ENCODE data around the gene MYO1C. TPM values are rescaled to one million over a fixed set of nuclear protein-coding genes. Genes with fewer than 3 reads are reported as not detected.
"Not testable (repeated sequence)": the region's sequence is repeated elsewhere in the genome, so short reads cannot be mapped to it uniquely, and the experiment has no call there.

Gene MYO1C
- total and polyA plus RNA-seq, 9 of the 15 experiments (the other 6 are each of a cell fraction or from before 2014, with no cell fraction given), result 0.46 to 32.5 (median 11.6) TPM

GRCh38 chr17:1526876-1527275 lies 34.4 kb upstream of the MYO1C start:
- DNase-seq (ENCODE audit: extremely low read depth in 1 of 4, low spot score in 3 of 4); CTCF ChIA-PET (ENCODE audit: low intra/inter-chr PET ratio); intact Hi-C loops (cut with micrococcal nuclease); H3K4me3 ChIP-seq; in situ Hi-C loops (cut with MboI); H3K27ac ChIP-seq (ENCODE audit: extremely low read depth, low read depth, low read length); ATAC-seq; H3K79me2 ChIP-seq (ENCODE audit: control insufficient read depth, insufficient read depth, low read length); H3K4me2 ChIP-seq (ENCODE audit: insufficient read depth, low read length); H3K4me1 ChIP-seq (replicated peaks in 1 of 2; ENCODE audit: control insufficient read depth in 2 of 2, insufficient read depth in 2 of 2, low read length in 2 of 2); H3K27me3 ChIP-seq (ENCODE audit: control insufficient read depth in 2 of 2, insufficient read depth in 2 of 2, low read length in 2 of 2); FAIRE-seq; H3K9ac ChIP-seq (ENCODE audit: insufficient read depth in 1 of 2, low read depth in 2 of 2, low read length in 2 of 2); H3K9me3 ChIP-seq (replicated peaks; ENCODE audit: control insufficient read depth, insufficient read depth, low read depth, low read length); H4K20me1 ChIP-seq (replicated peaks; ENCODE audit: control insufficient read depth, insufficient read depth, low read length); BruUV-seq (replicated peaks); H2AFZ ChIP-seq (ENCODE audit: low read depth, low read length); H3K9me1 ChIP-seq (ENCODE audit: control insufficient read depth, insufficient read depth, low read length): not testable (repeated sequence)
- POLR2A ChIA-PET, result interaction anchor here (0.6 to 2.4 kb wide), 4 partner anchors 11 to 123 kb away, joined by 3 to 9 read pairs (median 3); partner anchors contain the start of genes INPP5K and RILP
- H3K36me3 ChIP-seq (ENCODE audit: control insufficient read depth, insufficient read depth, low read length), result peaks cover 25% of the 10 kb centered on the region; the same call in 2 of the 3 replicates
- 68% methylated on average over 4 of the region's 4 CpGs for WGBS (ENCODE audit: insufficient coverage, low coverage, missing lambda C conversion rate)

GRCh38 chr17:1522626-1523025 lies 30.1 kb upstream of the MYO1C start:
- Histone ChIP-seq H2AFZ (ENCODE audit: low read depth, low read length) (no peak overlapping the region), H3K9me3 (replicated peaks; ENCODE audit: control insufficient read depth, insufficient read depth, low read depth, low read length) (no peaks in the 10 kb centered on the region), H3K9ac (ENCODE audit: insufficient read depth in 1 of 2, low read depth in 2 of 2, low read length in 2 of 2) (no peak overlapping the region), H3K27me3 (ENCODE audit: control insufficient read depth in 2 of 2, insufficient read depth in 2 of 2, low read length in 2 of 2) (no peaks in the 10 kb centered on the region), H3K4me3 (no peak overlapping the region), H3K79me2 (ENCODE audit: control insufficient read depth, insufficient read depth, low read length) (peaks cover 4% of the 10 kb centered on the region), H3K4me1 (replicated peaks in 1 of 2; ENCODE audit: control insufficient read depth in 2 of 2, insufficient read depth in 2 of 2, low read length in 2 of 2) (peaks cover 0 to 2% of the 10 kb centered on the region in 2 experiments; a peak in 1 of 5 replicates), H3K36me3 (ENCODE audit: control insufficient read depth, insufficient read depth, low read length) (peaks cover 30% of the 10 kb centered on the region; the same call in 1 of the 3 replicates), H4K20me1 (replicated peaks; ENCODE audit: control insufficient read depth, insufficient read depth, low read length) (no peaks in the 10 kb centered on the region), H3K9me1 (ENCODE audit: control insufficient read depth, insufficient read depth, low read length) (no peaks in the 10 kb centered on the region), H3K4me2 (ENCODE audit: insufficient read depth, low read length) (no peak overlapping the region), H3K27ac (ENCODE audit: extremely low read depth, low read depth, low read length) (no peak overlapping the region)
- BruUV-seq (replicated peaks), result no TSS peak
- 85% methylated on average over 5 of the region's 5 CpGs for WGBS (ENCODE audit: insufficient coverage, low coverage, missing lambda C conversion rate)
- in situ Hi-C loops (cut with MboI), result no loop called here
- no peak for FAIRE-seq
- POLR2A ChIA-PET, result no interaction called here
- no peak for DNase-seq (ENCODE audit: extremely low read depth in 1 of 4, low spot score in 3 of 4)
- intact Hi-C loops (cut with micrococcal nuclease), result no loop called here
- no peak for ATAC-seq
- CTCF ChIA-PET (ENCODE audit: low intra/inter-chr PET ratio), result no interaction called here
- no peak for TF ChIP-seq TFE3 (CRISPR knock-in tag; IDR thresholded peaks at IDR 0.05)
- TF ChIP-seq, protein P1, sequence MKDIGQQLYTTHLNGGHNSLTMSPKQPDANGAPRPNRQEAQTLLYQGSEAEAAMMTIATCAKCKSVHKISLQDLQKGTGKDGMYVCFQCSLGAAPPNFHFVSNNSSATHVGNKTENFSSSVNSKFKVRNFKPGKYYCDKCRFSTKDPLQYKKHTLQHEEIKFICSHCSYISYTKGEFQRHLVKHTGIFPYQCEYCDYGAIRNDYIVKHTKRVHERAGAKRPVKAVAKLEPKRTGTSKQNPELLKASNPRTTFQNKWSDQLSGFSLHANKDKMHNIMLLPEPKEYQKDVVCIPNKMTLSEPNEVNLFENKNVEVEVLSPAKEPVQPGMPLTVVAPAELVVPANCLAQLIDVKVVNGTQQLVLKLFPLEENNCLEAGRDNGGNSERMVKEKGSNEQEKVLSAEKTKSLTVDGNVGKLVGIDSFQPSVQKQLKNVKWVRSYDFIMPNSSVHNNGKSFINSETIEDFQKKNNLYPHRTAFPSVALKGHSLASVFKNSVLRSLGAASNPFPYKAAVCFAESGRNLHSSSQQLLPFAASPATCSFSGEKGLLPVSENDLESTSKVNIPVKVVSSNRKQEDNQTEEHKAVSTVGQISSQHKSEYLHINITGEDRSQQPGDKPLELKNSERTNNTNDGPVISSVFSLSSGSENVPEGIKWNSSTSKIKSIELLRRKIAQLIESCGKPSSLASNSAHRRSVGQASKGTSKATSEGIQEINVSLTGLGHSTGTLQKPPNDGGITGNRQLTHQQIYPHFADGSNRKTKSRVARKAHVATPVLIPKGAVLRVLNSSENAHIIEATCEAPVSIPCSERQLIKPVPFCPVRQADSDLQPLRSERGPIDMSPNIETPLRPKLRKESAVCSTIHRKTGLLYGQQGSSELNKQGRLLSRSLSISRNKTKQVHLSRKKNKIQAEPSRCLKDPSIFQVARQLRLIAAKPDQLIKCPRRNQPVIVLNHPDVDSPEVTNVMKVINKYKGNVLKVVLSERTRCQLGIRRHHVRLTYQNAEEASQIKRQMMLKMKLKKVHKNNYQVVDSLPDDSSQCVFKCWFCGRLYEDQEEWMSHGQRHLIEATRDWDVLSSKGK (CRISPR knock-in tag; IDR thresholded peaks at IDR 0.05), result no peak
- TF ChIP-seq MYBL2 (IDR thresholded peaks at IDR 0.05; ENCODE audit: low read depth), result no peak
- TF ChIP-seq MYBL2 (CRISPR knock-in tag; IDR thresholded peaks at IDR 0.05; ENCODE audit: borderline replicate concordance), result no peak
- no peak for TF ChIP-seq NONO (IDR thresholded peaks at IDR 0.05; ENCODE audit: low read depth in 2 of 2, low read length in 1 of 2)
- no peak for TF ChIP-seq CREM (IDR thresholded peaks at IDR 0.05; ENCODE audit: low read depth)
- TF ChIP-seq BCL6 (CRISPR knock-in tag; IDR thresholded peaks at IDR 0.05), result no peak
- TF ChIP-seq, protein P2, sequence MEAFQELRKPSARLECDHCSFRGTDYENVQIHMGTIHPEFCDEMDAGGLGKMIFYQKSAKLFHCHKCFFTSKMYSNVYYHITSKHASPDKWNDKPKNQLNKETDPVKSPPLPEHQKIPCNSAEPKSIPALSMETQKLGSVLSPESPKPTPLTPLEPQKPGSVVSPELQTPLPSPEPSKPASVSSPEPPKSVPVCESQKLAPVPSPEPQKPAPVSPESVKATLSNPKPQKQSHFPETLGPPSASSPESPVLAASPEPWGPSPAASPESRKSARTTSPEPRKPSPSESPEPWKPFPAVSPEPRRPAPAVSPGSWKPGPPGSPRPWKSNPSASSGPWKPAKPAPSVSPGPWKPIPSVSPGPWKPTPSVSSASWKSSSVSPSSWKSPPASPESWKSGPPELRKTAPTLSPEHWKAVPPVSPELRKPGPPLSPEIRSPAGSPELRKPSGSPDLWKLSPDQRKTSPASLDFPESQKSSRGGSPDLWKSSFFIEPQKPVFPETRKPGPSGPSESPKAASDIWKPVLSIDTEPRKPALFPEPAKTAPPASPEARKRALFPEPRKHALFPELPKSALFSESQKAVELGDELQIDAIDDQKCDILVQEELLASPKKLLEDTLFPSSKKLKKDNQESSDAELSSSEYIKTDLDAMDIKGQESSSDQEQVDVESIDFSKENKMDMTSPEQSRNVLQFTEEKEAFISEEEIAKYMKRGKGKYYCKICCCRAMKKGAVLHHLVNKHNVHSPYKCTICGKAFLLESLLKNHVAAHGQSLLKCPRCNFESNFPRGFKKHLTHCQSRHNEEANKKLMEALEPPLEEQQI (IDR thresholded peaks at IDR 0.05), result no peak
